Neural cell (in vitro differentiated cells): ENCODE data around the gene LRRC10B. TPM values are rescaled to one million over a fixed set of nuclear protein-coding genes. Genes with fewer than 3 reads are reported as not detected.

ENCODE experiments used
- H2AFZ ChIP-seq: fragments of 200-600, 300-800 bp; sonication (generic), shearing (Covaris generic); 2 replicates; pipeline ENCODE4 v1.6.0; 2014; ENCODE audit warnings: low read depth, mild to moderate bottlenecking, antibody characterized with exemption, low read length, moderate library complexity
- H3F3A ChIP-seq: fragments of 200-600 bp; shearing (Covaris generic); 2 replicates; pipeline ENCODE4 v1.6.1; 2016; ENCODE audit warnings: mild to moderate bottlenecking, moderate library complexity, mixed read lengths, antibody characterized with exemption, low read length; ENCODE audit not compliant: insufficient read depth, poor library complexity, severe bottlenecking
- H3K27ac ChIP-seq: fragments of 200-600, 300-800 bp; sonication (generic), shearing (Covaris generic); 2 replicates; pipeline ENCODE4 v1.5.1; 2014; ENCODE audit warnings: mild to moderate bottlenecking, low read length, moderate library complexity
- H3K27me3 ChIP-seq: fragments of 300-800, 200-600 bp; sonication (generic), shearing (Covaris generic); 2 replicates; pipeline ENCODE4 v1.6.0; 2014; ENCODE audit warnings: mild to moderate bottlenecking, low read depth, low read length, moderate library complexity; ENCODE audit not compliant: insufficient read depth
- H3K36me3 ChIP-seq: fragments of 300-800, 200-600 bp; sonication (generic), shearing (Covaris generic); 2 replicates; pipeline ENCODE4 v1.5.1; 2014; ENCODE audit warnings: mild to moderate bottlenecking, antibody characterized with exemption, low read length, moderate library complexity; ENCODE audit not compliant: insufficient read depth
- H3K4me2 ChIP-seq: fragments of 300-800, 200-600 bp; sonication (generic), shearing (Covaris generic); 2 replicates; pipeline ENCODE4 v1.6.0; 2014; ENCODE audit warnings: mild to moderate bottlenecking, low read length
- H3K4me3 ChIP-seq: fragments of 300-800, 200-600 bp; sonication (generic), shearing (Covaris generic); 2 replicates; pipeline ENCODE4 v1.5.1; 2014; ENCODE audit warnings: mild to moderate bottlenecking, low read length, moderate library complexity
- H3K79me2 ChIP-seq: fragments of 200-600 bp; shearing (Covaris generic); replicated peaks from 2 replicates; pipeline ENCODE4 v1.6.0; 2014; ENCODE audit warnings: mild to moderate bottlenecking, low read length, moderate library complexity; ENCODE audit not compliant: insufficient read depth
- H3K9ac ChIP-seq: fragments of 300-800, 200-600 bp; sonication (generic), shearing (Covaris generic); 2 replicates; pipeline ENCODE4 v1.6.1; 2016; ENCODE audit warnings: mild to moderate bottlenecking, low read length, mixed read lengths
- H3K9me2 ChIP-seq: fragments of 200-600 bp; shearing (Covaris generic); 2 replicates; pipeline ENCODE4 v1.6.1; 2016; ENCODE audit warnings: mild to moderate bottlenecking, low read length, mixed read lengths; ENCODE audit not compliant: insufficient read depth
- H3K9me3 ChIP-seq: fragments of 200-600, 300-800 bp; sonication (generic), shearing (Covaris generic); 2 replicates; pipeline ENCODE4 v1.6.1; 2016; ENCODE audit warnings: mild to moderate bottlenecking, mixed run types, low read length, moderate library complexity, mixed read lengths
- H4K20me1 ChIP-seq: fragments of 200-600 bp; shearing (Covaris generic); 2 replicates; pipeline ENCODE4 v1.6.1; 2016; ENCODE audit warnings: mild to moderate bottlenecking, mixed run types; ENCODE audit not compliant: insufficient read depth
- EP300 ChIP-seq: fragments of 450-650 bp; conservative IDR thresholded peaks from 2 replicates; pipeline ENCODE4 v1.6.1; 2014; ENCODE audit warnings: antibody characterized with exemption, mild to moderate bottlenecking, moderate library complexity; ENCODE audit not compliant: poor library complexity, severe bottlenecking
- EZH2 ChIP-seq: fragments of 200-600, 300-800 bp; shearing (Covaris generic), sonication (generic); IDR thresholded peaks from 2 replicates; pipeline ENCODE4 v1.6.1; 2014; ENCODE audit warnings: antibody characterized with exemption, low read length, borderline replicate concordance, mild to moderate bottlenecking; ENCODE audit not compliant: insufficient read depth, poor library complexity, severe bottlenecking
- MXI1 ChIP-seq: fragments of 450-650 bp; conservative IDR thresholded peaks from 2 replicates; pipeline ENCODE4 v1.6.1; 2014; ENCODE audit warnings: antibody characterized with exemption, mild to moderate bottlenecking; ENCODE audit not compliant: poor library complexity, severe bottlenecking
- POLR2AphosphoS5 ChIP-seq: IDR thresholded peaks from 2 replicates; pipeline ENCODE4 v1.6.1; 2012
- REST ChIP-seq: IDR thresholded peaks from 2 replicates; pipeline ENCODE4 v1.6.1; 2012; ENCODE audit warnings: borderline replicate concordance
- SMC3 ChIP-seq: fragments of 450-650 bp; conservative IDR thresholded peaks from 2 replicates; pipeline ENCODE4 v1.6.1; 2014; ENCODE audit warnings: antibody characterized with exemption, mild to moderate bottlenecking, moderate library complexity; ENCODE audit not compliant: poor library complexity
- TAF1 ChIP-seq: IDR thresholded peaks from 2 replicates; pipeline ENCODE4 v1.6.1; 2012; ENCODE audit warnings: low read depth
- polyA plus RNA-seq: library from polyadenylated mRNA; depleted of rRNA; stranded (reverse); fragments of >200 nt; gene quantifications from 2 replicates; pipeline ENCODE4 v1.2.3, GENCODE V29; 2014

The LRRC10B gene
- polyA plus RNA-seq, 1 donor from 2014 or later, result 12.4 TPM

GRCh38 chr11:61524963-61525587 is 16.5 kb downstream of the LRRC10B start:
- H3K79me2 ChIP-seq, result no peaks in the 10 kb centered on the region
- H3K27me3 ChIP-seq, result no peaks in the 10 kb centered on the region
- H3K9ac ChIP-seq, result no peak overlapping the region
- no peaks in the 10 kb centered on the region for H3F3A ChIP-seq
- H3K9me3 ChIP-seq, result no peaks in the 10 kb centered on the region
- H3K4me2 ChIP-seq, result no peak overlapping the region
- H3K4me3 ChIP-seq, result no peak overlapping the region
- no peaks in the 10 kb centered on the region for H3K36me3 ChIP-seq
- H2AFZ ChIP-seq, result no peak overlapping the region
- no peak overlapping the region for H3K27ac ChIP-seq
- no peaks in the 10 kb centered on the region for H4K20me1 ChIP-seq
- no peaks in the 10 kb centered on the region for H3K9me2 ChIP-seq
- TF ChIP-seq EZH2 (no peak), MXI1 (no peak), EP300 (no peak), POLR2AphosphoS5 (no peak), REST (no peak), TAF1 (no peak)

GRCh38 chr11:61526229-61526628 is 17.7 kb downstream of the LRRC10B start:
- no peak for TF ChIP-seq POLR2AphosphoS5
- TF ChIP-seq SMC3, result no peak
- no peak for TF ChIP-seq MXI1
- TF ChIP-seq REST, result no peak
- TF ChIP-seq TAF1, result no peak
- Histone ChIP-seq H2AFZ (no peak overlapping the region), H3K4me3 (no peak overlapping the region), H4K20me1 (no peaks in the 10 kb centered on the region), H3K27ac (no peak overlapping the region), H3K9me3 (no peaks in the 10 kb centered on the region), H3K9ac (no peak overlapping the region), H3K9me2 (no peaks in the 10 kb centered on the region), H3K27me3 (no peaks in the 10 kb centered on the region), H3K36me3 (no peaks in the 10 kb centered on the region), H3K79me2 (no peaks in the 10 kb centered on the region), H3K4me2 (no peak overlapping the region), H3F3A (no peaks in the 10 kb centered on the region)
